Stimulated activated CD4-positive, alpha-beta T cell treated with anti-CD3 and anti-CD28 coated beads, Interleukin-1b, Interleukin-23, amount 100 ng/mL, for 4 hours (primary cell): ENCODE data around the gene ZNF615.
A peak's percentile ranks its signal among the peaks of the same experiment; 100 is the strongest.
"Not testable (repeated sequence)": the region's sequence is repeated elsewhere in the genome, so short reads cannot be mapped to it uniquely, and the experiment has no call there.

Experiments
- DNase-seq, 2 donors: peaks; one replicate each; pipeline ENCODE4 v3.0.0-alpha.2; 2020; ENCODE audit warnings: low read depth in 2 of 2

ZNF615 gene

DNA sequence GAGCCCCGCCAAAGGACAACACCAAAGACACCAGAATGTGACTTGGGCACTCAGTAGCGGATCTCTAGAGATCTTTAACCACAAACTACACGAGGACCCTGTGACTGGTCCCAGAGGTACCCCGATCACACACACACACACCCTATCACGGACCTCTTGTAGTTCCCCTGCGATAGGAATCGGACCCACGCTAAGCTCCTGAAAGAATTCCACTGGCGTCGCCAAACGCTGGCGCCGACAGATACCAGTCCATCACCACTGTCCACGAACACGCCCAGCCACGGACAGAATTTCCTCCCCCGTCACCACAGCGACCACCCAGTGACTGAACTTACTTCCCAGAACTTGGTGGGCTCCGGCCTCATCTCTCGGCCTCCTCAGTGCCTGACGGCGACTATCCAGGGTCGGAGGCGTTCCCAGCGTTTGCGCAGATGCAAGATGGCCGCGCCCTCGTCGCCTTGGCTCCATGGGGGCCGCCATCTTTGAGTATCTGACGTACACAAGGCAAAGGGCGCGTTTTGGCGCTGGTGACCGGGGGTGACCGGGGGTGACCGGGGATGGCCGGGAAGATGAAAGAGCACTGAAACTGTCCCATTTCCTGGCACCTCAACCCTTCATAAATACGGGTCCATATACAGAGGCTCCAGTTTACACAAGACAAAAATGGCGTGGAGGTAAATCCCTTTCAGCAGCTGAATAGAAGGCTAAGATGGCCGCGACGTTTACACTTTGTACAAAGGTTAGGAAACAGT is at the start of gene ZNF615:
ZNF615 (minus strand) TSS at position 406 of the 752 bp plus-strand sequence. CDS start 4,500 bp downstream, outside the sequence.
- DNase-seq = peak; percentile 83 to 85

GRCh38 chr19:52056480-52056879 is 48.5 kb upstream of the ZNF615 start:
- DNase-seq = not testable (repeated sequence)

GRCh38 chr19:52051736-52052135 is 43.7 kb upstream of the ZNF615 start:
- not testable (repeated sequence) for DNase-seq

GRCh38 chr19:52048555-52049501 is 40.8 kb upstream of the ZNF615 start, which contains the start of gene ZNF432:
Gene ZNF432, minus strand, starts transcription at chr19:52048838. Its CDS starts 1,970 bp downstream, at chr19:52046868.
- peak; percentile 68 to 71 for DNase-seq

DNA sequence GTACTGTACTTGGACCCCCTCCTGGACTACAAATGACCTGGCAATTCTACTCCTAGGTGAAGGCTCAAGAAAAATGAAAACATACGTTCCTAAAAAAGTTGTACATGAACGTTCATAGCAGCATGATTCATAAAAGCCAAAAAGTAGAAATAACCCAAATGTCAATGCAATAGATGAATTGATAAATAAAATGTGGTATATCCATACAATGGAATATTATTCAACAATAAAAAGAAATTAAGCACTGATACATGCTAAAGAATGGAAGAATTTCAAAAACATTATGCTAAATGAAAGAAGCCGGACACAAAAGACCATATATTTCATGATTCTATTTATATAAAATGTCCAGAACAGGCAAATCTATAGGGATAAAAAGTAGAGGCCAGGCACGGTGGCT is 31.2 kb upstream of the ZNF615 start:
- no peak for DNase-seq

GRCh38 chr19:52034051-52034728 is 26.2 kb upstream of the ZNF615 start:
- DNase-seq = no peak

DNA sequence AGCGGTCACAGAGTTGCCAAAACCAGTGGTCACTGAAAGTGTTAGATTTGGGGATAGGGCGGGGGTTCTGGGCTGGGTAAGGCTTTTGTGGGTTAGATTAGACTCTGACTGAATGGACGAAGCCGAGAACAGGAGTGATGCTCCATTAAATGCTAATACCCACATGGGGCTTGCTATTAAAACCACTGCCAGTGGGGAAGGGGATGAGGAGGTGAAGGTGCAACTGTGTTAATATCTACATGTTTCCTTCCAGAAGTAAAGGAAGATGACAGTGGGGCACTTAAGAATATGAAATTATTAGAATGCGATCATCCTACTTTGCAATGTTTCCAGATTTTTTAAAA is 20.7 kb upstream of the ZNF615 start:
- no peak for DNase-seq

DNA sequence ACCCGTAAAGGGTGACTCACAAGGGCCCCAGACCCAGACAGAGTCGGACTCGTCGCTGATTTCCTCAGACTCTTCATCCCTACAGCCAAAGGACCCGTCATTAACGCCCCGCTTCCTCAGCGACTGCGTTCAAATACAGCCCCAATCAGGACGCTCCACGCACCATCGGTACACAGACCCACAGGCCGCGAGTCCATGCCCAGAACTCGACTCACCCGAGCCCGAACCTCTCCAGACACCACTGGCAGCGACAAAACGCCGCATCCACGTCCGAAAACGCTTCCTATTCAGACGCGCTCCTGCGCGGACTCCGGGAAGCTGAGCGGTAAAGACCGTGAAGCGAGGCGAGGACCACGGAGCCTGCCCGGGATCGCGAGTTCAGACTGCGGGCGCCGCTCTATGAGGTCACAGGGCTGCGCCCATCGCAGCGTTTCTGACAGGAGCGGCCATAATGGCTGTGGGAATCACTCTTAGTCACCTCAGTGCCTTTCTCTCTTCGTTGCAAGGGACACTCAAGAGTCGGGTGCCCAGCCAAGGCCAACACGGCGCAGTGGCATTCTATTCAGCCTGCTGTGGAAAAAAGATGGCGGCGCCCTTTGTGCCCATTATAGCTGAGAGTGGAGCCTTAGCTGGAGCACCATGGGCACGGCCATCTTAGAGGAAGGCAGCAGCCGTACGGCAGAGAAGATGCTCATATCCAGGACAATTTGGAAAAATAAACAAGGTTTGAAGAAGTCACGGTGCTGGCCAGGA is 20.2 kb upstream of the ZNF615 start, which contains the start of gene ZNF614:
ZNF614 (minus strand) TSS at position 353 of the 753 bp plus-strand sequence. CDS start 2,634 bp downstream, outside the sequence.
- DNase-seq = peak; percentile 68 to 78

GRCh38 chr19:52026255-52026990 is 18.4 kb upstream of the ZNF615 start:
- DNase-seq = not testable (repeated sequence)

GRCh38 chr19:52024478-52024877 is 16.5 kb upstream of the ZNF615 start:
- DNase-seq = not testable (repeated sequence)

GRCh38 chr19:52022193-52022592 is 14.2 kb upstream of the ZNF615 start:
- no peak for DNase-seq

- no peak for DNase-seq
These were observed 12.5 kb upstream of the ZNF615 start for GRCh38 chr19:52020506-52020905.

- no peak for DNase-seq
These were observed 2.7 kb upstream of the ZNF615 start for GRCh38 chr19:52010674-52011073.

DNA sequence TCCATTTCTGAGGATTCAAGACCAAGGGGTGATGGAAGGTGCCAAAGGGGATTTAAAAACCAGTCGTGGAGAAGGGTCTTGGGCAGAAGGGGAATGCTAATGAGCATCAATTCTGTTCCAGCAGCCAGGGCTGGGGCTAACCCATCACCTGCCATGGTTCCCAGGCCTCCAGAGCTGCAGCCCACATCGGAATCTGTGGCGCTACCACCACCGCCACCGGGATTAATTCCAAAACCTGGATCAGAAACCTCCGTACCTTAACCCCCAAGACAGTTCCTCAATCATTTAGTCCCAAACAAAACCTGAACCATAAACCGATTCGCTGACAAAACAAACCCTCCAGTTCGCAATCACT is 583 bp downstream of the ZNF615 start:
- no peak for DNase-seq

- no peak for DNase-seq
These were observed 13.9 kb downstream of the ZNF615 start for GRCh38 chr19:51994048-51994644.

GRCh38 chr19:51993422-51993821 is 14.6 kb downstream of the ZNF615 start:
- no peak for DNase-seq

DNA sequence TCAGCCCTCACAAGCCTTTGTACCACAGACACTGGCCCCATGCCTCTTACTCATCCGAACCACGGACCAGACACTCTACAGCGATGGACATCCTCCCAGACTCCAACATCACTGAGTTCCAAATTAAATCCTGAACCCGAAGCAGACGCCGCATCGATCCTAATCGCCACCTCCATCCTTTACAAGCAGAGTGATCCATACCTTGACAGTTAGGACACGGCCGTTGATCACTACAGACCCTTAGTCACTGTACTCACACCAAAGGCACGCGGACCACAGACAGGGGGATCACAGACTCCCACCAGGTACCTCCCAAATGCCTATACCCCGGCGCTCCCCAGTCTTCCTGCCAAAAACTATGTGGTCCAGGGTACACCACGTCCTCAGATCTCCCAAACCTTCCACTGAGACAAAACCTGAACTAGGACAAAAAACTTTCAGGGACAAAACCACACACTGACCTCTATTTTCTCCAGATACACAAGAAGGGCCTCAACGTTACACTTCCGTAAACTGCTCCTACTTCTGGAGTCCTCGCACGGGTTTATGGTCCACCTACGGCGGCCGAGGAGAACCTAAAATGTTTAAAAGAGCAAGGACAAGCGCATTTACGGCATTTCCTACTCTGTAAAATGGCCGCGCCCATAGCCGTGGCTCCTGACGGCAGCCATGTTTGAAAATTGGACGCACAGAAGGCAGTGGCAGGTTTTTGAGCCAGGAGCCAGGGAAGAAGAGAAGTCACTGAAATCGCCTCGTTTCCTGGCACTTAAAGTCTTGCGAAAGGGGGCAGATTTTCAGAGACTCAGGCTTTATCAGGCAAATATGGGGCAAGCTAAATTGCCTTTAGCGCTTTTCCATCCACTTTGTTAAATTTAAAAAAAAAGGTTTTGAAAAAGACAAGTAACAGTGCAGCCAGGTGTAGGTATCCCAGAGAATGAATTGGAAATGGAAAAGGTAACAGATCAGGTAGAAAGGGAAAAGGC is 21.4 kb downstream of the ZNF615 start, which contains the start of gene ZNF350:
ZNF350 (minus strand) TSS at position 532 of the 983 bp plus-strand sequence. CDS start 12,480 bp downstream, outside the sequence.
- peak; percentile 65 to 80 for DNase-seq

- no peak for DNase-seq
These were observed 24.6 kb downstream of the ZNF615 start for GRCh38 chr19:51983361-51983760.

DNA sequence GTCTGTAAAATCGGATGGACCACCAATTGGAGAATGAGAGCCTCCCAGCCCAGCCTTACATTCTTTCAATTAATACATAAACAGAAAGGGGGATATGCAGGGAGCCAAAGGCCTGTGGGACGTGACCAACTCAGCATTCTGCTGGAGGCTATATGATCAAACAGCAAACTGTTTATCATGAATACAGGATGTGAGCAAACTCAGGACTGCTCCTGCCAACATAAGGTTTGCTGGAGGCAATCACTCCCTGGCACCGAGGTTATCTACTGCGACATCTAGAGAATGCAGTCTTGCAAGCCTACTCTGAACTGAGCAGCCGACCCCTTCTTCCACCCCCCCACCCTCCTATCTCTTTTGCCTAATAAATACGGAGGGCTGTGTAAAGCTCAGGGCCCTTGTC is 27.1 kb downstream of the ZNF615 start:
- not testable (repeated sequence) for DNase-seq
